Cardiac septum (tissue), 1 donor: Measurements from ENCODE around the gene SLAIN1. TPM values are rescaled to one million over a fixed set of nuclear protein-coding genes. Genes with fewer than 3 reads are reported as not detected.

Experiments
- DNase-seq: peaks from one replicate; pipeline ENCODE4 v3.0.0-alpha.2; 2020; ENCODE audit warnings: low spot score
- intact Hi-C: fragments of 100-400 bp; cut with DNase I; formaldehyde crosslinking; loops from one replicate; pipeline ENCODE4 v1.14.0; 2022
- microRNA-seq: library from miRNA; unstranded; fragments of <30 nt; microRNA quantifications from one replicate; pipeline ENCODE4 v1.2.0, GENCODE V29; 2020
- total RNA-seq: library from RNA; stranded (reverse); fragmentation: NEBNext Ultra II Directional; extraction: Animal tissue kit (Norgen Biotek cat#: 25700); gene quantifications from one replicate; pipeline ENCODE4 v1.2.1, GENCODE V29; 2021
- donor health status: DM: no; HTN: no; CAD: no.

Gene SLAIN1
- total RNA-seq, 1 donor from 2014 or later, result 3.8 TPM

DNA sequence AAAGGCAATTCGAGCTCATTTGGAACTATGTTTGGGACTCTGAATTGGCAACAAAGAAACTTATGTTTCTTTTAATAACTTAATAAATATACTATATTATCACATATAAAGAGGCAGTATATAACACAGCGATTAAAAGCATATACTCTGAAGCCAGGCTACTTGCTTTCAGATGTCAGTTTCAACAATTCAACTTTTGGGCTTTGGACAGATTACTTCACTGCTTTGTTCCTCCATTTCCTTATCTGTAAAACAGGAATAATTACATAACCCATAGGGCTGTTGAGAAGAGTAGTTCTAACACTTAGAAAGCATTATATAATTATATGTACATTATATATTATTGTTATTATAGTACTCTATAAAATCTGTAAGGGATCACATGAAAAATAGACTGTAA is 113.9 kb downstream of the SLAIN1 start:
- intact Hi-C loops, result no loop called here
- no peak for DNase-seq

DNA sequence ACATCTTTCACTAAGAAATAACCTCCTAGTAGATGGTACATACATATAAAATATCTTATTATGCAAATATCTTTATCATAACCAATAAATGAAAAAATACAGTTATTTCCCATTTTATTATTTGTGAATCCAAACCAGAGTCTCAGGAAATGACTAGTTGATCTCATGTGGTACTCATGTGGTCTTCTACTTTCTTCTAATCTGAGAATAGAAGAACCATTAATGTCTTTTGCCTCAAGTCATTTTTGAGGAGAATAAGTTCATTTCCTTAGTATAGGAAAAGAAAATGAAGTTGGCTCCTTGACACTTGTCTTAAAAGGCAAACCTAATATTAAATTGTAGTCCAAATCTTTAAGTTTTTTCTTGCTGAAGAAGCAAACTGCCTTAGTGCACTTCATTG is 114.5 kb downstream of the SLAIN1 start:
- intact Hi-C loops, result no loop called here
- no peak for DNase-seq

Small RNAs within 50 kb of the gene (microRNA-seq; reads per million reads assigned to microRNA genes)
- not detected for gene MIR3665

Other genes with a start within 250 kb of the SLAIN1 start
- not detected for gene SCEL, start 162.0 kb upstream of the SLAIN1 start, total RNA-seq
- gene EDNRB, start 221.1 kb downstream of the SLAIN1 start, total RNA-seq, result 21.7 TPM